Right atrium auricular region (tissue), 2 donors: ENCODE measurements around the gene TTC21A. TPM values are rescaled to one million over a fixed set of nuclear protein-coding genes. Genes with fewer than 3 reads are reported as not detected.

Experiments
- DNase-seq: peaks from one replicate; pipeline ENCODE4 v3.0.0-alpha.2; 2019; ENCODE audit warnings: low spot score
- H3K27ac ChIP-seq, 2 donors: fragments of 200-600 bp; sonication (generic); 1 replicate in 1 of 2; 2 replicates in 1 of 2; pipeline ENCODE4 v1.5.1; 2016 to 2019
- H3K27me3 ChIP-seq, 2 donors: fragments of 200-600 bp; sonication (generic); one replicate each; pipeline versions ENCODE4 v1.5.1 to v1.6.0; 2017 to 2019
- H3K36me3 ChIP-seq: fragments of 200-600 bp; sonication (generic); one replicate; pipeline ENCODE4 v1.5.1; 2016
- H3K4me1 ChIP-seq, 2 donors: fragments of 200-600 bp; sonication (generic); one replicate each; pipeline versions ENCODE4 v1.5.1 to v1.6.0; 2017 to 2019
- H3K4me3 ChIP-seq, 2 donors: fragments of 200-600 bp; sonication (generic); 1 replicate in 1 of 2; 2 replicates in 1 of 2; pipeline ENCODE4 v1.5.1; 2017 to 2019; ENCODE audit warnings: mild to moderate bottlenecking in 1 of 2, moderate library complexity in 1 of 2
- H3K9me3 ChIP-seq, 2 donors: fragments of 200-600 bp; sonication (generic); one replicate each; pipeline ENCODE4 v1.5.1; 2019
- CTCF ChIP-seq, 2 donors: fragments of 200-600 bp; sonication (generic); IDR thresholded peaks; one replicate each; pipeline ENCODE4 v1.5.1; 2019; ENCODE audit warnings: antibody characterized with exemption in 2 of 2
- total RNA-seq, 2 donors: library from RNA; depleted of rRNA; stranded (reverse); fragments of >200 nt; gene quantifications; one replicate each; pipeline ENCODE4 v1.1.0, GENCODE V29; 2016

TTC21A gene
- total RNA-seq, 2 donors from 2014 or later, result 0.85 to 1.8 TPM

GRCh38 chr3:39180546-39181346 is 73.3 kb downstream of the TTC21A start:
- H3K36me3 ChIP-seq, result peaks cover 15% of the 10 kb centered on the region
- peak in 1 of 2 donors; percentile 32 for TF ChIP-seq CTCF (IDR thresholded peaks at IDR 0.05)
- H3K27me3 ChIP-seq, result no peaks in the 10 kb centered on the region
- H3K4me1 ChIP-seq, result peaks cover 0 to 78% of the 10 kb centered on the region in 2 donors
- H3K4me3 ChIP-seq, result peak overlapping the region in 1 of 2 donors; percentile 51
- peak overlapping the region; percentile 84 to 94 for H3K27ac ChIP-seq
- H3K9me3 ChIP-seq, result no peaks in the 10 kb centered on the region
- peak; percentile 96 for DNase-seq

- no peaks in the 10 kb centered on the region for H3K27me3 ChIP-seq
- no peaks in the 10 kb centered on the region for H3K9me3 ChIP-seq
- no peak for DNase-seq
- peak overlapping the region in 1 of 2 donors; percentile 51 for H3K4me3 ChIP-seq
- peaks cover 0 to 84% of the 10 kb centered on the region in 2 donors for H3K4me1 ChIP-seq
- no peak for TF ChIP-seq CTCF (IDR thresholded peaks at IDR 0.05)
- peak overlapping the region; percentile 84 to 94 for H3K27ac ChIP-seq
- peaks cover 24% of the 10 kb centered on the region for H3K36me3 ChIP-seq
Measured at GRCh38 chr3:39181408-39182335, 74.2 kb downstream of the TTC21A start.

- DNase-seq, result peak; percentile 66
- Histone ChIP-seq H3K36me3 (peaks cover 42% of the 10 kb centered on the region), H3K4me1 (peaks cover 0 to 82% of the 10 kb centered on the region in 2 donors)
Measured at GRCh38 chr3:39183211-39184080, 76.0 kb downstream of the TTC21A start.

GRCh38 chr3:39184081-39184967 is 76.8 kb downstream of the TTC21A start:
- Histone ChIP-seq H3K4me1 (peaks cover 0 to 74% of the 10 kb centered on the region in 2 donors), H3K27ac (peak overlapping the region; percentile 29 to 84), H3K9me3 (no peaks in the 10 kb centered on the region), H3K27me3 (no peaks in the 10 kb centered on the region), H3K36me3 (peaks cover 50% of the 10 kb centered on the region), H3K4me3 (no peak overlapping the region)
- no peak for TF ChIP-seq CTCF (IDR thresholded peaks at IDR 0.05)
- DNase-seq, result no peak

More at GRCh38 chr3:39183211-39184080, 76.0 kb downstream of the TTC21A start:
- Histone ChIP-seq H3K4me3 (no peak overlapping the region), H3K27me3 (no peaks in the 10 kb centered on the region), H3K9me3 (no peaks in the 10 kb centered on the region), H3K27ac (peak overlapping the region; percentile 84 to 94)
- no peak for TF ChIP-seq CTCF (IDR thresholded peaks at IDR 0.05)
